Ramos (cell line): ENCODE data around the gene SLC36A3.
"Not testable (repeated sequence)": the region's sequence is repeated elsewhere in the genome, so short reads cannot be mapped to it uniquely, and the experiment has no call there.

Experiments
- in situ Hi-C: fragments of 300-500 bp; cut with MboI; formaldehyde crosslinking; loops from one replicate; pipeline ENCODE4 v1.14.3; 2022; ENCODE audit warnings: low sequenced_read_pairs; ENCODE audit not compliant: unreplicated experiment

SLC36A3 gene

DNA sequence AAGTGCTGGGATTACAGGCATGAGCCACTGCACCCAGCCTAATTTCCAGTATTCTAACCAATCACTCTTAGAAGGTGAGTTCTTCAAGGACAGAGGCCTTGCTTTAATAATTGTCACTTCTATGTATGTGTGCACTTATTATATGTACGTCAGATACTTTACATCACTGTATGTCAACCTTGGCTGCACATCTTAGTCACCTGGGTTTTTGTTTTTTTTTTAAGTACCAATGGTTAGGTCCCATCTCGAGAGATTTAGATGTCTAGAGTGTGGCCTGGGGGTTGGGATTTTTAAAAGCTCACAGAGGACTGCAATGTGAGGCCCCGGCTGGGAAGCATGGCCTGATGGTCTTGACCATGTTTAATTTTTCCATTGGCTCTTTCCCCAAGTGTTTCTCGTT lies 60.4 kb downstream of the SLC36A3 start:
- in situ Hi-C loops, result loop anchor here (10.0 kb wide), 1 partner anchor 118 kb away; no protein-coding TSS in a partner anchor

DNA sequence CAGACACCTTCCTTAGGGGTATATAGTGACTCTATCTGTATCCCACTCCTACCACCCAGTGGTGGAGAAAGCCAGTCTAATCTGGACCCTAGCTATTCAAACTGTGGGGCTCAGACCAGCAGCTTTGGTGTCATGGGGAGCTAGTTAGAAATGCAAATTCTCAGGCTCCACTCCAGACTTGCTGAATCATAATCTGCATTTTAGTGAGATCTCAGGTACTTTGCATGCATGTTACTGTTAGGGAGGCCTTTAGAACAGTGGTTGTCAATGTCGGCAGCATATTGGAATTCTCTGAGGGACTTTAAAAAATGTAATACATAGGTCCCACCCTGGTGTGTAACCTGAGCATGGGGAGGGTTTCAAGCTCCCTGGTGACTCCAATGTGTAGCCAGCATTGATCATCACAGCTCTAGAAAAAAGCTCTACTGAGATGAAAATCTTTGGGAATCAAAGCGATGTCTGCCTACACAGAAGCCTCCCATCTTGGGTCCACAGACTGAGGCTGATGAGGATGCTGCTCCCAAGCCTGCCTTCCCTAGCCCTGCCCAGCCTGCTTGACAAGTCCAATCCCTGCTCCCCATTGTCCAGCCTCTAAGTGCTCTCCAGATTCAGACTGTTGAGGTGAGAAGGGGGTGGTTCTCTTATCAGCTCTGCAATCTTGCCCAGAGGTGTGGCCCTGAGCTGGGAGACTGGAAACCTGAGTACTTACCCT lies 62.5 kb downstream of the SLC36A3 start:
- in situ Hi-C loops, result loop anchor here (10.0 kb wide), 1 partner anchor 116 kb away; no protein-coding TSS in a partner anchor

DNA sequence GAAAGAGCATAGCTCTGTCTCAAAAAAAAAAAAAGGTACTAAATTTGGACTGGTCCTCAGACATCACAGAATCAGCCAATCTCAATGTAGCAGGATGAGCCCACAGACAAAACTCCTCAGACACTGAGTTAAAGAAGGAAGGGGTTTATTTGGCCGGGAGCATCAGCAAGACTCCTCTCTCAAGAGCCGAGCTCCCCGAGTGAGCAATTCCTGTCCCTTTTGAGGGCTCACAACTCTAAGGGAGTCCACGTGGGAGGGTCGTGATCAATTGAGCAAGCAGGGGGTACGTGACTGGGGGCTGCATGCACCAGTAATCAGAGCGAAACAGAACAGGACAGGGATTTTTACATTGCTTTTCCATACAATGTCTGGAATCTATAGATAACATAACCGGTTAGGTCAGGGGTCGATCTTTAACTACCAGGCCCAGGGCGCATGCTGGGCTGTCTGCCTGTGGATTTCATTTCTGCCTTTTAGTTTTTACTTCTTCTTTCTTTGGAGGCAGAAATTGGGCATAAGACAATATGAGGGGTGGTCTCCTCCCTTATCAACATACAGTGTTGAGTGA lies 63.2 kb downstream of the SLC36A3 start:
- in situ Hi-C loops, result loop anchor here (10.0 kb wide), 1 partner anchor 116 kb away; no protein-coding TSS in a partner anchor

GRCh38 chr5:151239237-151239861 lies 64.2 kb downstream of the SLC36A3 start:
- in situ Hi-C loops, result no loop called here

GRCh38 chr5:151238303-151238741 lies 65.2 kb downstream of the SLC36A3 start:
- in situ Hi-C loops, result no loop called here

GRCh38 chr5:151237685-151238084 lies 65.9 kb downstream of the SLC36A3 start:
- in situ Hi-C loops, result no loop called here

DNA sequence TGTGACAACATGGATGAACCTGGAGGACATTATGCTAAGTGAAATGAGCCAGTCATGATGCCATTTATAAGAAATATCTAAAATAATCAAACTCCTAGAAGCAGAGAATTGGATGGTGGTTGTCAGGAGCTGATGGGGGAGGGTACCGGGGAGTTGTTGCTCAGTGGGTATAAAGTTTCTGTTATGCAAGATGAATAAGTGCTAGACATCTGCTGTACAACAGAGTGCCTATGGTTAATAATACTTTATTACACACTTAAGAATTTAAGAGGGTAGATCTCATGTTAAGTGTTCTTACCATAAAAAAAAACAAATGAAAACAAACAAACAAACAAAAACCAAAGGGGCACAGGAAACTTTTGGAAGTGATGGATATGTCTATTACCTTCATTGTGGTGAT lies 66.7 kb downstream of the SLC36A3 start:
- in situ Hi-C loops, result no loop called here

DNA sequence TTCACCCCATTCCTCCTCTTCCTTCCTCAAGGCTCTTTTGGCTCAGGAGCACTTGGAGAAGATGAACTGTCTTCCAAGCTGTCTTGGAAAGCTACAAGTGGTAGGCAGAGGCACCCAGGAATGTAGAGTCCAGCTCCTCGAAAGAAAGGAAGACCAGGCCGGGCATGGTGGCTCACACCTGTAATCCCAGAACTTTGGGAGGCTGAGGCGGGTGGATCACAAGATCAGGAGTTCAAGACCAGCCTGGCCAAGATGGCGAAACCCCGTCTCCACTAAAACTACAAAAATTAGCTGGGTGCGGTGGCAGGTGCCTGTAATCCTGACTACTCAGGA lies 68.4 kb downstream of the SLC36A3 start:
- in situ Hi-C loops, result not testable (repeated sequence)

DNA sequence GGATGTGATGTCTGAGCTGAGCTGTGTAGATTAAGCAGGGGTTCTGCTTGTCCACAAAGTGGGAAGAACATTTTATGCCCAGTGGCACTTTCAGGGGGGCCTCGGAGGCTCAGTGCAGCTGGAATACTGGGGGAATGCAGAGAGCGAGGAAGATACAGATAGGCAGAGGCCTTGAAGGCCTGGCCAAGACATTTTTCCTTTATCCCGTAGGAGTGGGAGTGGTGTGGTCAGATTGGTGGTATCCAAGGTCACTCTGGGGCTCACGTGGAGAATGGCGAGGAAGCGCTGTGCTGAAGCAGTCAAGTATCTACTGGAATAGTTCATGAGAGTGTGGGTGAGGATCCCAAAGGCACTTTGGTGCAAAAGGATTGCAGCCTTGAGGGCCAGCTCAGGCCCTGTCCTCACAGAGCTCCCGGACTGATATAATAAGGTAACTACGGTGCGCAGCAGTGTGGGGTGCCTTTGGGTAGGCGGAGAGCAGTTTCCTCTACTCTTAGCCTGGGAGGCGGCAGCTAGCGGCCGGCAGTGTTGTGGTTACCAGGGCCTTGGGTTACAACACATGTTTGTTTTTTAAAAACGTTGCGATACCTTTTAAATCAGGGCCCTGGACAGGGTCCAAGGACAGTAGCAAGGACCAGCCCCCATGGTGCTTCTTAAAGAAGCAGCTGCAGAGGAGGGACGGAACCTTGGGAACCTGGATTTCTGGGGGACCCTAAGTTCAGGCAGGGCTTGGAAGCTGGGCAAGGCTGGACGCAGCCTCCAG lies 68.9 kb downstream of the SLC36A3 start:
- in situ Hi-C loops, result no loop called here

DNA sequence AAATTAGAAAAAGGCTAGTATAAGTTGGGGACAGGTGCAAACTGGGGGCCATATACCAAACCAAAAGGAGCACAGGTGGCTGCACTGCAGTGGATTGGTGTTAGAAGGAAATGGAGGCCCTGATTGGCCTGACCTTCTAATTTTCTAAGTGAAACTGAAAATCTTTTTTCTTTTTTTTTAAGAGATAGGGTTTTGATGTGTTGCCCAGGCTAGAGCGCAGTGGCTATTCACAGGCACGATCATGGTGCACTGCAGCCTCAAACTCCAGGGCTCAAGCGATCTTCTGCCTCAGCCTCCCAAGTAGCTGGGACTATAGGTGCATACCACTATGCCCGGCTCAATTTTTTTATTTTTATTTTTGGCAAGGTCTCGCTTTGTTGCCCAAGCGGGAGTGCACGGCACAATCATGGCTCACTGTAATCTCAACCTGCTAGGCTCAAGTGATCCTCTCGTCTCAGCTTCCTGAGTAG lies 69.9 kb downstream of the SLC36A3 start:
- in situ Hi-C loops, result no loop called here

- in situ Hi-C loops, result no loop called here
Measured at GRCh38 chr5:151231359-151231758, 72.2 kb downstream of the SLC36A3 start.

DNA sequence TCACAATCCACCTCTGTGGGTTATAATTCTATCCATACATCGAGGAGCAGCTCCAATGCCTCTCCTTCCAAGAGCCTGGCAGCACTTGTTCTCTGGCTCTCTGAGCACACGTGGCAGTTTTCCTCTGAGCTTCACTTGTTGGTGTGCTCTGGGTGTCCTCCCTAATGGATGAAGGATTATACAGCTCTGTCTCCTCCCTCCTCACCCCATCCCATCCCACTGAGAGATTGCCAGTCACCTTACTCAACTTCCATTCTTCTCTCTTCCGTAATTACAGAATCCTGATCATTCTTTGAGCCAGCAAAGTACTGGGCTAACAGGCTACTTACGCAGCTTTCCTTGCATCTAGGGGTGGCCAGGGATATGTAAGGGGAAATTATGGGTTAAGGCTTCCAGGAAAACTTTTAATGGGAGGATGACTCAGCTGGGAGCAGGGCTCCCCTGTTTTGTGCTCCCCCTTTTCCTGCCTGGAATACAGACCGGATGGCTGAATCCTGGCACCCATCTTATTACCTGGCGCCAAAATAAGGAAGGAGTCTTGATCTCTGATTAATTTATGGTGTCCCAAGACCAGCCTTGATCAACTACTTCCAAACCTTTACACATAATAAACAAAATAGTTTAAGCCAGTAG lies 73.4 kb downstream of the SLC36A3 start:
- in situ Hi-C loops, result no loop called here

DNA sequence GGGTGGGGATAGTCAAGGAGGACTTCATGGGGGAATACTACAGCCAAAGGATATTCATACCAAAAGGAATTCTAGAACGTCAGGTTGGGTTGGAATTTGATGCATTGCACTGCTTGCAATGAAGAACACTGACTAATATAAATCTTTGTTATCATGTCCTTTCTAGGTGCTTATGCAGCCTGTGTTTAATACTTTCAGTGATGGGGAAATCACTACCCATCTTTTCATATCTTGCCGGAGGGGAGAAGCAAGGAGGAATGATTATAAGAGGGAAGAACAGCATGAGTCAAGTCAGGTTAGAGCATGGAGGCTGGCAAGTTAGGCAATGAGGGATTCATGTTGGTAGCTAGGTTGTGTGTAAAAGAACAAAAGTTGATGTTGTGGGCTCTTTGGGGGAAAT lies 74.6 kb downstream of the SLC36A3 start:
- in situ Hi-C loops, result no loop called here

GRCh38 chr5:151227918-151228447 lies 75.6 kb downstream of the SLC36A3 start:
- in situ Hi-C loops, result no loop called here
